OCI-LY1 (cell line): ENCODE measurements around the gene TRIP13.

ENCODE experiments used
- EZH2 ChIP-seq: fragments of 200-600 bp; sonication (generic), shearing (Covaris generic); IDR thresholded peaks from 2 replicates; pipeline ENCODE4 v1.8.0; 2017; ENCODE audit warnings: borderline replicate concordance, mixed run types, mild to moderate bottlenecking, antibody characterized with exemption, low read length, moderate library complexity, mixed read lengths
- TF ChIP-seq, protein P1 (sequence below): fragments of 200-600 bp; sonication (generic), shearing (Covaris generic); IDR thresholded peaks from 2 replicates; pipeline ENCODE4 v1.5.1; 2017; ENCODE audit warnings: mild to moderate bottlenecking, antibody characterized with exemption, low read length, moderate library complexity, mixed read lengths

DNA sequence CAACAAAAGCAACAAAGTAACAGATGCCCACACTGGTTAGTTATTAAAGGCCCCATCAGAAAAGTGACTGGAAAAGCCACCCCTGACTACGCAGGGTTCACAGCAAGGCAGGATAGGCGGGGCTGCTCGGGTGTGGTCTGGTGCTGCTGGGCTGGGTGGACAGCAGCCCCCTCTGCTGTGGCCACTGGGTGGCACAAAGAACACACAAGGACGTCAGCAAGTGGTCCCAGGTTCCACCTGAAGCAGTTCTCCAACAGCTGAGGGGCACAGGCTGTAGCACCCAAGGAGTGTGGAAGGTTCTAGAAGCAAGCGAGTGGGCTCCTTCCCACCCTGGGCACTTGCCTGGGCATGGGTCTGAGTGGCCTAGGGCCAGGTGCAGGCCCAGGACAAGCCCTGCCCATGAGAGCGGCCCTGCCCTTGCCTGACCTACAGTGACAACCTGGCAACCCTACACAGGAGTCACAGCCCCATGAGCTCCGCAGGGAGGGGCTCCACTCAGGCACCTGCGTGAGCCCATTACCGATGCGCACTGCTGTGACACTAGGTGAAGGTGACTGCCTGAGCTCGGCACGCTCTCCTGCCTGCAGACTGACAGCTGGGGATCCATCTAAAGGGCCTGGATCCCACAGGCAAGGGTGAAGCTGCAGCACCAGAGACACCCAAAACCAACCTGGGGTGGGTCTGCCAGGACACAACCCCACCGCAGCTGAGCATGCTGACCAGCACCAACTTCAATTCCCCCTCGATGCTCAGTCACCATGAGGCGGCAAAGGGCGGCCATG lies 8.1 kb upstream of the TRIP13 start:
- TF ChIP-seq EZH2 = no peak
- TF ChIP-seq, protein P1, sequence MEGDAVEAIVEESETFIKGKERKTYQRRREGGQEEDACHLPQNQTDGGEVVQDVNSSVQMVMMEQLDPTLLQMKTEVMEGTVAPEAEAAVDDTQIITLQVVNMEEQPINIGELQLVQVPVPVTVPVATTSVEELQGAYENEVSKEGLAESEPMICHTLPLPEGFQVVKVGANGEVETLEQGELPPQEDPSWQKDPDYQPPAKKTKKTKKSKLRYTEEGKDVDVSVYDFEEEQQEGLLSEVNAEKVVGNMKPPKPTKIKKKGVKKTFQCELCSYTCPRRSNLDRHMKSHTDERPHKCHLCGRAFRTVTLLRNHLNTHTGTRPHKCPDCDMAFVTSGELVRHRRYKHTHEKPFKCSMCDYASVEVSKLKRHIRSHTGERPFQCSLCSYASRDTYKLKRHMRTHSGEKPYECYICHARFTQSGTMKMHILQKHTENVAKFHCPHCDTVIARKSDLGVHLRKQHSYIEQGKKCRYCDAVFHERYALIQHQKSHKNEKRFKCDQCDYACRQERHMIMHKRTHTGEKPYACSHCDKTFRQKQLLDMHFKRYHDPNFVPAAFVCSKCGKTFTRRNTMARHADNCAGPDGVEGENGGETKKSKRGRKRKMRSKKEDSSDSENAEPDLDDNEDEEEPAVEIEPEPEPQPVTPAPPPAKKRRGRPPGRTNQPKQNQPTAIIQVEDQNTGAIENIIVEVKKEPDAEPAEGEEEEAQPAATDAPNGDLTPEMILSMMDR = no peak
